SHP77 treated with DMSO at 0.1 percent for 48 hours (cell line): ENCODE data around the gene ARHGAP12.
"Not testable (repeated sequence)": the region's sequence is repeated elsewhere in the genome, so short reads cannot be mapped to it uniquely, and the experiment has no call there.

Experiments used
- DNase-seq: peaks from one replicate; lab custom pipeline; 2025; lab: John Stamatoyannopoulos, UW

Gene ARHGAP12

GRCh38 chr10:31769564-31769963 lies 159.1 kb downstream of the ARHGAP12 start:
- no peak for DNase-seq

- DNase-seq = not testable (repeated sequence)
Observed at GRCh38 chr10:31768935-31769334, 159.7 kb downstream of the ARHGAP12 start.

GRCh38 chr10:31768467-31768866 lies 160.2 kb downstream of the ARHGAP12 start:
- no peak for DNase-seq

- DNase-seq = no peak
Observed at GRCh38 chr10:31765541-31765940, 163.1 kb downstream of the ARHGAP12 start.

GRCh38 chr10:31762316-31762715 lies 166.3 kb downstream of the ARHGAP12 start:
- no peak for DNase-seq

- DNase-seq = no peak
Observed at GRCh38 chr10:31761156-31761555, 167.5 kb downstream of the ARHGAP12 start.

GRCh38 chr10:31760674-31761081 lies 168.0 kb downstream of the ARHGAP12 start:
- no peak for DNase-seq

GRCh38 chr10:31759799-31760626 lies 168.6 kb downstream of the ARHGAP12 start:
- DNase-seq = peak; percentile 97

- DNase-seq = peak; percentile 10
Observed at GRCh38 chr10:31759124-31759798, 169.4 kb downstream of the ARHGAP12 start.

GRCh38 chr10:31758495-31758894 lies 170.1 kb downstream of the ARHGAP12 start:
- DNase-seq = no peak

- DNase-seq = no peak
Observed at GRCh38 chr10:31757831-31758230, 170.8 kb downstream of the ARHGAP12 start.

GRCh38 chr10:31757386-31757791 lies 171.2 kb downstream of the ARHGAP12 start:
- no peak for DNase-seq

GRCh38 chr10:31756729-31757110 lies 171.9 kb downstream of the ARHGAP12 start:
- no peak for DNase-seq

GRCh38 chr10:31756101-31756728 lies 172.4 kb downstream of the ARHGAP12 start:
- DNase-seq = no peak
